ENCODE results near the gene DNAAF5.

GRCh38 chr7:787332-788240 lies 61.1 kb downstream of the DNAAF5 start:
- no peak for TF ChIP-seq CTCF (IDR thresholded peaks at IDR 0.05; ENCODE audit: poor library complexity)
- no peak for TF ChIP-seq EZH2 (IDR thresholded peaks at IDR 0.05; ENCODE audit: borderline replicate concordance)
